Epithelial cell of esophagus (primary cell): ENCODE data around the gene VEGFC.

Source experiments
- DNase-seq: peaks from one replicate; pipeline ENCODE4 v3.0.0; 2010; ENCODE audit warnings: low read depth
- H3K4me3 ChIP-seq: 2 replicates; pipeline ENCODE4 v1.5.1; 2011; ENCODE audit warnings: mild to moderate bottlenecking, low read length, control low read depth
- TF ChIP-seq, protein P1 (sequence below): IDR thresholded peaks from 2 replicates; pipeline ENCODE4 v1.5.1; 2011; ENCODE audit warnings: low read depth, mild to moderate bottlenecking, low read length, control low read depth, inconsistent platforms; ENCODE audit not compliant: insufficient read depth; ENCODE audit errors: missing control alignments

The VEGFC gene

GRCh38 chr4:176638992-176639391 is 153.7 kb downstream of the VEGFC start:
- peak; percentile 80 for DNase-seq

GRCh38 chr4:176636292-176636691 is 156.4 kb downstream of the VEGFC start:
- no peak for DNase-seq
- TF ChIP-seq, protein P1, sequence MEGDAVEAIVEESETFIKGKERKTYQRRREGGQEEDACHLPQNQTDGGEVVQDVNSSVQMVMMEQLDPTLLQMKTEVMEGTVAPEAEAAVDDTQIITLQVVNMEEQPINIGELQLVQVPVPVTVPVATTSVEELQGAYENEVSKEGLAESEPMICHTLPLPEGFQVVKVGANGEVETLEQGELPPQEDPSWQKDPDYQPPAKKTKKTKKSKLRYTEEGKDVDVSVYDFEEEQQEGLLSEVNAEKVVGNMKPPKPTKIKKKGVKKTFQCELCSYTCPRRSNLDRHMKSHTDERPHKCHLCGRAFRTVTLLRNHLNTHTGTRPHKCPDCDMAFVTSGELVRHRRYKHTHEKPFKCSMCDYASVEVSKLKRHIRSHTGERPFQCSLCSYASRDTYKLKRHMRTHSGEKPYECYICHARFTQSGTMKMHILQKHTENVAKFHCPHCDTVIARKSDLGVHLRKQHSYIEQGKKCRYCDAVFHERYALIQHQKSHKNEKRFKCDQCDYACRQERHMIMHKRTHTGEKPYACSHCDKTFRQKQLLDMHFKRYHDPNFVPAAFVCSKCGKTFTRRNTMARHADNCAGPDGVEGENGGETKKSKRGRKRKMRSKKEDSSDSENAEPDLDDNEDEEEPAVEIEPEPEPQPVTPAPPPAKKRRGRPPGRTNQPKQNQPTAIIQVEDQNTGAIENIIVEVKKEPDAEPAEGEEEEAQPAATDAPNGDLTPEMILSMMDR = no peak

More at GRCh38 chr4:176638992-176639391, 153.7 kb downstream of the VEGFC start:
- no peak overlapping the region for H3K4me3 ChIP-seq
- TF ChIP-seq, protein P1 = no peak

GRCh38 chr4:176635372-176636261 is 157.1 kb downstream of the VEGFC start:
- DNase-seq = peak; percentile 85
- no peak overlapping the region for H3K4me3 ChIP-seq
- TF ChIP-seq, protein P1 = no peak

More at GRCh38 chr4:176636292-176636691, 156.4 kb downstream of the VEGFC start:
- H3K4me3 ChIP-seq = no peak overlapping the region
